GM12878 (cell line): ENCODE results near the gene KRTAP1-1. TPM values are rescaled to one million over a fixed set of nuclear protein-coding genes. Genes with fewer than 3 reads are reported as not detected.

Experiments used
- ATAC-seq: fragments of 200-7000 bp; cut with Tn5 transposase; 3 replicates; pipeline ENCODE4 v1.9.1; 2020; ENCODE audit warnings: mild to moderate bottlenecking, moderate library complexity
- BruUV-seq: library from RNA; stranded (reverse); fragments of 400-500 nt; replicated peaks from 2 replicates; lab custom pipeline; 2021; lab: Mats Ljungman, UMichigan
- CTCF ChIA-PET: fragments of 300-600 bp; sonication (Branson Sonifier 250); formaldehyde crosslinking; extraction: SDS; loops from one replicate; lab custom pipeline; 2021; ENCODE audit warnings: inconsistent platforms; lab: Yijun Ruan, JAX
- POLR2A ChIA-PET: fragments of 350-600 bp; formaldehyde crosslinking; extraction: SDS; loops from one replicate; lab custom pipeline; 2021; ENCODE audit warnings: inconsistent platforms; lab: Charles Lee
- RAD21 ChIA-PET: fragments of 300-600 bp; sonication (Branson Sonifier 250); formaldehyde crosslinking; loops from one replicate; lab custom pipeline; 2023; ENCODE audit warnings: antibody characterized with exemption; ENCODE audit not compliant: unreplicated experiment; lab: Charles Lee
- SMC1A ChIA-PET: fragments of 300-600 bp; sonication (Branson Sonifier 250); formaldehyde crosslinking; loops from one replicate; lab custom pipeline; 2023; ENCODE audit not compliant: unreplicated experiment, uncharacterized antibody; lab: Charles Lee
- DNase-seq: peaks from one replicate; pipeline ENCODE4 v3.0.0-alpha.2; 2011; ENCODE audit warnings: low read depth, low spot score
- FAIRE-seq: peaks from 3 replicates; lab custom pipeline; 2011; peaks lifted over from hg19 to GRCh38; lab: Jason Lieb, UNC
- H2AFZ ChIP-seq: 2 replicates; pipeline ENCODE4 v1.6.0; 2011; ENCODE audit warnings: low read depth, low read length, control low read depth; ENCODE audit not compliant: control insufficient read depth
- H3K27ac ChIP-seq: 2 replicates; pipeline ENCODE4 v1.5.1; 2011; ENCODE audit warnings: control low read depth; ENCODE audit not compliant: control insufficient read depth, insufficient read depth
- H3K27me3 ChIP-seq, 2 experiments: replicated peaks in 1 of 2; 2 replicates each; pipeline versions ENCODE4 v1.6.0 to v1.6.1; 2011; ENCODE audit warnings: low read length in 1 of 2; ENCODE audit not compliant: control insufficient read depth in 2 of 2, insufficient read depth in 2 of 2
- H3K36me3 ChIP-seq, 2 experiments: 2 replicates each; pipeline ENCODE4 v1.5.1; 2011; ENCODE audit warnings: low read length in 1 of 2; ENCODE audit not compliant: control insufficient read depth in 2 of 2, insufficient read depth in 2 of 2
- H3K4me1 ChIP-seq: 2 replicates; pipeline ENCODE4 v1.6.1; 2011; ENCODE audit warnings: mild to moderate bottlenecking, low read length, moderate library complexity, mixed read lengths; ENCODE audit not compliant: control insufficient read depth, insufficient read depth
- H3K4me2 ChIP-seq: 2 replicates; pipeline ENCODE4 v1.6.0; 2011; ENCODE audit warnings: control low read depth; ENCODE audit not compliant: control insufficient read depth, insufficient read depth
- H3K4me3 ChIP-seq: fragments of 200-600 bp; sonication (generic); 2 replicates; pipeline ENCODE4 v1.5.1; 2016
- H3K79me2 ChIP-seq: 2 replicates; pipeline ENCODE4 v1.6.0; 2011; ENCODE audit warnings: low read length; ENCODE audit not compliant: control insufficient read depth, insufficient read depth
- H3K9ac ChIP-seq: 2 replicates; pipeline ENCODE4 v1.8.0; 2011; ENCODE audit warnings: low read length, control low read depth, mixed read lengths; ENCODE audit not compliant: control insufficient read depth, insufficient read depth
- H3K9me3 ChIP-seq: replicated peaks from 3 replicates; pipeline ENCODE4 v1.5.1; 2011; ENCODE audit warnings: mild to moderate bottlenecking, low read length; ENCODE audit not compliant: control insufficient read depth, insufficient read depth
- H4K20me1 ChIP-seq: 2 replicates; pipeline ENCODE4 v1.6.0; 2011; ENCODE audit not compliant: control insufficient read depth, insufficient read depth
- BMI1 ChIP-seq: fragments of 450-650 bp; IDR thresholded peaks from 2 replicates; pipeline ENCODE4 v1.6.1; 2016; ENCODE audit warnings: mild to moderate bottlenecking, moderate library complexity, borderline replicate concordance
- CHD1 ChIP-seq: IDR thresholded peaks from 2 replicates; pipeline ENCODE4 v1.6.1; 2012; ENCODE audit warnings: low read depth, low read length, improper control_type of control experiment
- DPF2 ChIP-seq: fragments of 450-650 bp; IDR thresholded peaks from 2 replicates; pipeline ENCODE4 v1.6.1; 2017; ENCODE audit warnings: mild to moderate bottlenecking
- E2F4 ChIP-seq: IDR thresholded peaks from 2 replicates; pipeline ENCODE4 v1.6.1; 2012; ENCODE audit warnings: low read depth, low read length, improper control_type of control experiment
- EZH2 ChIP-seq: IDR thresholded peaks from 2 replicates; pipeline ENCODE4 v1.6.1; 2012; ENCODE audit warnings: low read depth, mild to moderate bottlenecking, control low read depth, inconsistent platforms, low read length, borderline replicate concordance; ENCODE audit not compliant: control insufficient read depth
- FOS ChIP-seq: IDR thresholded peaks from 3 replicates; pipeline ENCODE4 v1.6.1; 2011; ENCODE audit warnings: borderline replicate concordance; ENCODE audit not compliant: insufficient read length; ENCODE audit errors: extremely low read depth
- GATAD2B ChIP-seq: fragments of 450-650 bp; conservative IDR thresholded peaks from 2 replicates; pipeline ENCODE4 v1.6.1; 2017; ENCODE audit warnings: low read depth, mild to moderate bottlenecking, moderate library complexity
- HCFC1 ChIP-seq: fragments of 150-350 bp; IDR thresholded peaks from 2 replicates; pipeline ENCODE4 v1.6.1; 2014; ENCODE audit warnings: low read length
- HDAC6 ChIP-seq: fragments of 200-600 bp; sonication (generic); IDR thresholded peaks from one replicate; pipeline ENCODE4 v1.8.0; 2017; ENCODE audit warnings: antibody characterized with exemption; ENCODE audit not compliant: unreplicated experiment
- HSF1 ChIP-seq: fragments of 150-350 bp; IDR thresholded peaks from 2 replicates; pipeline ENCODE4 v1.6.1; 2014; ENCODE audit warnings: mild to moderate bottlenecking, low read depth, low read length
- MYB ChIP-seq: fragments of 150-350 bp; IDR thresholded peaks from 2 replicates; pipeline ENCODE4 v1.6.1; 2014; ENCODE audit warnings: mild to moderate bottlenecking, low read depth, low read length, borderline replicate concordance
- NR2C1 ChIP-seq: fragments of 450-650 bp; IDR thresholded peaks from 2 replicates; pipeline ENCODE4 v1.6.1; 2017; ENCODE audit warnings: antibody characterized with exemption, mild to moderate bottlenecking, moderate library complexity
- PAX8 ChIP-seq: fragments of 450-650 bp; IDR thresholded peaks from 2 replicates; pipeline ENCODE4 v1.6.1; 2017; ENCODE audit warnings: mild to moderate bottlenecking, moderate library complexity
- RAD21 ChIP-seq: IDR thresholded peaks from 2 replicates; pipeline ENCODE4 v1.6.1; 2011; ENCODE audit warnings: mild to moderate bottlenecking, low read depth, low read length, moderate library complexity; ENCODE audit not compliant: insufficient read depth
- RELA ChIP-seq: fragments of 450-650 bp; IDR thresholded peaks from 2 replicates; pipeline ENCODE4 v1.8.0; 2014; ENCODE audit warnings: borderline replicate concordance; ENCODE audit not compliant: partially characterized antibody
- WRNIP1 ChIP-seq: IDR thresholded peaks from 2 replicates; pipeline ENCODE4 v1.6.1; 2011; ENCODE audit warnings: low read depth, low read length, improper control_type of control experiment, borderline replicate concordance
- ZBTB11 ChIP-seq: fragments of 450-650 bp; formaldehyde crosslinking; IDR thresholded peaks from 2 replicates; pipeline ENCODE4 v1.5.0; 2022; ENCODE audit warnings: mild to moderate bottlenecking, missing genetic modification characterization
- ZNF207 ChIP-seq: fragments of 450-650 bp; IDR thresholded peaks from 2 replicates; pipeline ENCODE4 v1.6.1; 2014; ENCODE audit warnings: antibody characterized with exemption, mild to moderate bottlenecking, borderline replicate concordance
- WGBS: methylation state at CpG from one replicate; pipeline ENCODE4 v1.1.6; 2016; ENCODE audit warnings: low lambda C conversion rate; ENCODE audit not compliant: insufficient replicate concordance, insufficient coverage; ENCODE audit errors: missing lambda C conversion rate; 5-methylcytosine and 5-hydroxymethylcytosine counted together
- in situ Hi-C: fragments of 300-500 bp; cut with MboI; formaldehyde crosslinking; loops from 9 replicates; pipeline ENCODE4 v1.14.3; 2018; ENCODE audit warnings: mixed read lengths
- intact Hi-C: fragments of 100-400 bp; cut with micrococcal nuclease; formaldehyde crosslinking; loops from one replicate; pipeline ENCODE4 v1.14.2; 2022; ENCODE audit not compliant: unreplicated experiment
- polyA plus RNA-seq, 11 experiments: library from polyadenylated mRNA; depleted of rRNA in 4 of 11; unstranded in 6 of 11; stranded (reverse) in 5 of 11; fragments of >200 nt; fragmentation: Nextera tagmentation in 4 of 11; fragmentation: Illumina TruSeq in 1 of 11; extraction: Ambion mirVana in 4 of 11; extraction: Trizol in 1 of 11; gene quantifications; 1 replicate in 1 of 11; 2 replicates in 10 of 11; pipeline versions ENCODE4 v1.2.1 to v1.2.3, GENCODE V29; 2011 to 2016; ENCODE audit warnings: inconsistent platforms in 2 of 11, missing spikeins in 2 of 11, low read depth in 1 of 11
- total RNA-seq, 4 experiments: library from RNA; depleted of rRNA in 3 of 4; stranded (reverse); fragments of >200 nt in 3 of 4; fragmentation: Illumina TruSeq in 1 of 4; extraction: Trizol in 1 of 4; gene quantifications; 2 replicates each; pipeline versions ENCODE4 v1.2.1 to v1.2.3, GENCODE V29; 2013 to 2021
- TF ChIP-seq, protein P1 (sequence below): IDR thresholded peaks from 2 replicates; pipeline ENCODE4 v1.6.1; 2012; ENCODE audit warnings: low read depth, low read length, improper control_type of control experiment

The KRTAP1-1 gene
- total and polyA plus RNA-seq, 10 of the 15 experiments (the other 5 are each of a cell fraction or from before 2014, with no cell fraction given): not detected

DNA sequence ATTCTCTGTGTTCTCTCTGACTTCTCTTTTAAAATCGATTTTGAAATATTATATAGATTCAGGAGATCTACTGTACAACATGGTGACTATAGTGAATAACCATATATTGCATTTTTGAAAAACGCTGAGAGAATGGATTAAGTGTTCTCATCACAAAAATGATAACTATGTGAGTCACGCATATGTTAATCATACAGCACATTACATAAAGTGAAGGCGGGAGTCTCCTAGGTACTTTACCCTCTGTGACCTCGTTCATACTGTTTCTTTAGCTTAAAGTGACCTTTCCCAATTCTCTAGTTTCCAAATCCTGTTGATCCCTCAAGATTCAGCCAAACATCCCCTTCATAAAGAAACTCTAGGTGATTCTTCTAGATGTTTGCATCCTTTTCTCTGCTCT is 38.4 kb downstream of the KRTAP1-1 start:
- in situ Hi-C loops: no loop called here
- Histone ChIP-seq H3K79me2 (no peaks in the 10 kb centered on the region), H3K27ac (no peak overlapping the region), H3K4me2 (no peak overlapping the region), H2AFZ (no peak overlapping the region), H4K20me1 (no peaks in the 10 kb centered on the region), H3K9me3 (no peaks in the 10 kb centered on the region), H3K27me3 (no peaks in the 10 kb centered on the region; a peak in 2 of 4 replicates), H3K4me1 (no peaks in the 10 kb centered on the region), H3K9ac (no peak overlapping the region), H3K4me3 (no peak overlapping the region), H3K36me3 (no peaks in the 10 kb centered on the region)
- ChIA-PET CTCF (no interaction called here), POLR2A (no interaction called here), SMC1A (no interaction called here), RAD21 (no interaction called here)
- DNase-seq (no peak), ATAC-seq (no peak), FAIRE-seq (no peak)
- WGBS: 36% methylated on average over 5 of the region's 5 CpGs
- no TSS peak for BruUV-seq
- intact Hi-C loops: no loop called here
- TF ChIP-seq DPF2 (no peak), CHD1 (no peak), BMI1 (no peak), HCFC1 (no peak), E2F4 (no peak), NR2C1 (no peak), PAX8 (no peak), HDAC6 (no peak), HSF1 (no peak), ZBTB11 (no peak), WRNIP1 (no peak), EZH2 (no peak), RAD21 (no peak), MYB (no peak), GATAD2B (no peak), FOS (no peak), RELA (no peak), ZNF207 (no peak)
- TF ChIP-seq, protein P1, sequence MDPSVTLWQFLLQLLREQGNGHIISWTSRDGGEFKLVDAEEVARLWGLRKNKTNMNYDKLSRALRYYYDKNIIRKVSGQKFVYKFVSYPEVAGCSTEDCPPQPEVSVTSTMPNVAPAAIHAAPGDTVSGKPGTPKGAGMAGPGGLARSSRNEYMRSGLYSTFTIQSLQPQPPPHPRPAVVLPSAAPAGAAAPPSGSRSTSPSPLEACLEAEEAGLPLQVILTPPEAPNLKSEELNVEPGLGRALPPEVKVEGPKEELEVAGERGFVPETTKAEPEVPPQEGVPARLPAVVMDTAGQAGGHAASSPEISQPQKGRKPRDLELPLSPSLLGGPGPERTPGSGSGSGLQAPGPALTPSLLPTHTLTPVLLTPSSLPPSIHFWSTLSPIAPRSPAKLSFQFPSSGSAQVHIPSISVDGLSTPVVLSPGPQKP: no peak
